Amniotic stem cell (primary cell): ENCODE results near the gene PDPK1.

Experiments used
- DNase-seq: peaks from one replicate; lab custom pipeline; 2025; lab: John Stamatoyannopoulos, UW

The PDPK1 gene

GRCh38 chr16:2537451-2538379 is at the start of gene PDPK1:
TSS of gene PDPK1 (plus strand) at chr16:2538021. CDS start at chr16:2538113, 92 bp downstream.
- DNase-seq = peak; percentile 85

- no peak for DNase-seq
These were observed 48.2 kb upstream of the PDPK1 start for GRCh38 chr16:2489581-2489980.

DNA sequence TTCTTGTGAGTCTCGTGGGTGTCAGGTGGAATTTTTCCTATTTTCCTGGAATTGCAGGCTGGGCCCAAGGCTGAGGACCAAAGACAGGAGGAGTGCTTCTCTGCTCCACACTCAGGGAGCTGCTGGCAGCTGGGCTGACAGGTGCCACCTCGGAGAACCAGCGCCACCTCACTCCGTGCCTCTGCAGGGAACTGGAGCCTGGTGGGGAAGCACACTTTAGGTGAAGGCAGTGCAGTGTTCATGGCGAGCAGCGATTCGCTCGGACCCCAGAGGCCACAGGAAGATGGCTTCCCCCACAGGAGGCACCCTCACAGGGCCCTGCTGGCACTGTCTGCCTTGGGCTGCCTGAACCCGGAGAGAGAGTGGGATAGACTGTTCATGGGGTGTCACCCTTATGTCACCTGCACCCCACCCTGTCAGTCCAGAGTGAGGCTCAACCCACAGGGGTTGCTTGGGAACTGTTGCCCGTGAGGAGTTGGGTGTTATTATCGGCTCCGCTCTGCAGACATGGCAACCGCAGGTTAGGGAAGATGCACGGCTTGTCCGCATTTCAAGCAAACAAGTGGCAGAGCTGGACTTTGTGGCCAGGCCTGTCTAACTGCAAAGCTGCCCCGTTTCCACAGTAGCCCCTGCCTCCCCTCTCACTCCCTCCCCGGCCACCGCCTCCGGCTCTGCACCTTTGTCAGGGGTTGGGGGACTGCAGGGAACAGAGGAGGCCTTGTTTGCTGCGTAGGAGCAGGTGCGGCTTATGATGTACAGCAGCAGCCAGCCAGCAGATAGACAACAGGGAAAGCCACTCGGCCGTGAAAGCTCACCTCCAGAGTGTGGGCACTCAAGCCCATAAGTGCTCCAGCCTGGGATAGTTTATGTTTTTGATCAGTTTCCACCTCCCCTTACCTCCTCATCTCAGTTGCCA is 47.4 kb upstream of the PDPK1 start:
- no peak for DNase-seq

DNA sequence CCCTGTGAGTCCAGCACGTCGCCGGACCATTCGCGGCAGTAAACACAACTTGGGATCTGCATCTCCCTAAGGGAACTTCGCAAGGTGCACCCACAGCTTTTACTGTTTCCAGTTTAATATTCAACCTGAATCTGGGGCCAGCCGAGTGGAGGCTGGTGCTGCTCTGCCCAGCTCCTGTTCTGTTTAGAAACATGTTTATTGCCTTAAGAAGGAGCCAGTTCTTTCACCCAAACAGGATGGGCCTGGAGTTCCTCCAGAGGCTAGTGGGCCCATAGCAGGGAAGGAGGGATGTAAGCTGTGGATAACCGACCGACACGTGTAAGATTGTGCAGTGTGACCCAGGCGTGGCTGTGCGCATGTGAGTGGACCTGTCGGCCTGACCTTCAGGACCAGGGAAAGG is 45.5 kb upstream of the PDPK1 start:
- no peak for DNase-seq

GRCh38 chr16:2493605-2494004 is 44.2 kb upstream of the PDPK1 start:
- DNase-seq = no peak

- no peak for DNase-seq
These were observed 43.2 kb upstream of the PDPK1 start for GRCh38 chr16:2494616-2495015.

DNA sequence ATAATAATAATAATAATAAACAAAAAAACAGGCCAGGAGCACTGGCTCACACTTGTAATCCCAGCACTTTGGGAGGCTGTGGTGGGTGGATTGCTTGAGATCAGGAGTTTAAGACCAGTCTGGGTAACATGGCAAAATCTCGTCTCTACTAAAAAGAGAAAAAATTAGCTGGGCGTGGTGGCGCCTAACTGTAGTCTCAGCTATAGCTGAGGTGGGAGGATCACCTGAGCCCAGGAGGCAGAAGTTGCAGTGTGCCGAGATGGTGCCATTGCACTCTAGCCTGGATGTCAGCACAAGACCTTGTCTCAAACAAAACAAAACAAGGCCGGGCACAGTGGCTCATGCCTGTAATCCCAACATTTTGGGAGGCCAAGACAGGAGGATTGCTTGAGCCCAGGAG is 42.8 kb upstream of the PDPK1 start:
- no peak for DNase-seq

GRCh38 chr16:2496223-2497115 is 41.4 kb upstream of the PDPK1 start:
- DNase-seq = no peak

GRCh38 chr16:2497116-2497630 is 40.6 kb upstream of the PDPK1 start:
- DNase-seq = no peak

- DNase-seq = no peak
These were observed 39.9 kb upstream of the PDPK1 start for GRCh38 chr16:2497695-2498484.

- DNase-seq = no peak
These were observed 39.1 kb upstream of the PDPK1 start for GRCh38 chr16:2498531-2499253.

DNA sequence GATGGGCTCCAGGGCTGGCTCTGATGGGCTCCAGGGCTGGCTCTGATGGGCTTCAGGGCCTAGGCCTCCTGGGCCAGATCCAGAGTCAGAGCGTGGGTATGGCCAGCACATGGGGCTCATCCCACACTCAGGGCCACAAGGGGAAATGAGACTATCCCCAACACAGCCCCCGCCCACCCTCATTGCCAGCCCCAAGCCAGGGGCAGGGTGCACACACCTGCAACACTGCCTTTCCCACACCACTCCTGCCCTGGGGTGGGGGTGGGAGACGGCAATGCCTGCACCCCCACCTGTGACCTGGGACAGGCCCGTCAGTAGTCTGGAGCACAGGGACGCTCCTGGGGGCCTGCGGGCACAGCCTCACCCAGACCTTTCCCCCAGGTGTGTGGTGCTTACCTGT is 38.4 kb upstream of the PDPK1 start:
- DNase-seq = no peak

DNA sequence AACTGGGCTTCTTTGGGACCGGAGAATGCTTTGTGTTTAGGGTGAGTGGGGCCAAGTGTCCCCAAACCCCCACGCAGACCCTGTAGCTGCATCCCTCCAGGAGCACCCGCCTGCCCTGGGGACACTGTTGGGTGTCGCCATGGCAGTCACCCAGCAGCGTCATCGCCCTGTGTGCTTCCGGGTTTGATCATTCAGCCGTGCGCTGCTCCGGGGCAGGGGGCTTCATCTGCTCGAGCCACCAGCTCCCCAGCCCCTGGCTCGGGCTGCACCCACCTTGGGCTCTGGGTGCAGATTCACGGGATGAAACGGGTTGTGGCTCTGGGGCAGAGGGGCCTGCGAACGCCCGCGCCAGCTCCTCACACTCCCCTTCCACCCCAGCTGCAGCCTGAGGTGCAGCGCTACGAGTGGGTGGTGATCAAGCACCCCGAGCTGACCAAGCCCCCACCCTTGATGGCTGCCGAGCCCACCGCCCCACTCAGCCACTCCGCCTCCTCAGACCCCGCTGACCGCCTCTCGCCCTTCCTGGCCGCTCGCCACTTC is 37.9 kb upstream of the PDPK1 start:
- no peak for DNase-seq

DNA sequence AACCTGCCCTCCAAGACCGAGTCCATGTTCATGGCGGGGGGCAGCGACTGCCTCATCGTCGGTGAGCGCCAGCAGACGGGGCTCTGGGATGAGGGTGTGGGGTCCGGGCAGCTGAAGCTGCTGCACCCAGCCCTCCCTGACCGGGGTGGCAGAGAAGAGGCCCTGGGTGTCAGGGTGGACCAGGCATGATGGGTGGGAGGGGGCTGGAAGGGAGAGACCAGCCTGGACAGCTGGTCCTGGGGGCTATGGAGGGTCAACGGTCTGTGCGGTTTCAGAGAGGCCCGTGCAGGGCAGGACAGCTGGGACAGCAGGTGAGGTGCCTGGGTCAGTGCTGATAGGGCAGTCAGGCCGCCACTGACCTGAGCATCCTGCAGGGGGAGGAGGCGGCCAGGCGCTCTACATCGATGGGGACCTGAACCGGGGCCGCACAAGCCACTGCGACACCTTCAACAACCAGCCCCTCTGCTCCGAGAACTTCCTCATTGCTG is 37.3 kb upstream of the PDPK1 start:
- no peak for DNase-seq

- no peak for DNase-seq
These were observed 36.7 kb upstream of the PDPK1 start for GRCh38 chr16:2500918-2501750.

DNA sequence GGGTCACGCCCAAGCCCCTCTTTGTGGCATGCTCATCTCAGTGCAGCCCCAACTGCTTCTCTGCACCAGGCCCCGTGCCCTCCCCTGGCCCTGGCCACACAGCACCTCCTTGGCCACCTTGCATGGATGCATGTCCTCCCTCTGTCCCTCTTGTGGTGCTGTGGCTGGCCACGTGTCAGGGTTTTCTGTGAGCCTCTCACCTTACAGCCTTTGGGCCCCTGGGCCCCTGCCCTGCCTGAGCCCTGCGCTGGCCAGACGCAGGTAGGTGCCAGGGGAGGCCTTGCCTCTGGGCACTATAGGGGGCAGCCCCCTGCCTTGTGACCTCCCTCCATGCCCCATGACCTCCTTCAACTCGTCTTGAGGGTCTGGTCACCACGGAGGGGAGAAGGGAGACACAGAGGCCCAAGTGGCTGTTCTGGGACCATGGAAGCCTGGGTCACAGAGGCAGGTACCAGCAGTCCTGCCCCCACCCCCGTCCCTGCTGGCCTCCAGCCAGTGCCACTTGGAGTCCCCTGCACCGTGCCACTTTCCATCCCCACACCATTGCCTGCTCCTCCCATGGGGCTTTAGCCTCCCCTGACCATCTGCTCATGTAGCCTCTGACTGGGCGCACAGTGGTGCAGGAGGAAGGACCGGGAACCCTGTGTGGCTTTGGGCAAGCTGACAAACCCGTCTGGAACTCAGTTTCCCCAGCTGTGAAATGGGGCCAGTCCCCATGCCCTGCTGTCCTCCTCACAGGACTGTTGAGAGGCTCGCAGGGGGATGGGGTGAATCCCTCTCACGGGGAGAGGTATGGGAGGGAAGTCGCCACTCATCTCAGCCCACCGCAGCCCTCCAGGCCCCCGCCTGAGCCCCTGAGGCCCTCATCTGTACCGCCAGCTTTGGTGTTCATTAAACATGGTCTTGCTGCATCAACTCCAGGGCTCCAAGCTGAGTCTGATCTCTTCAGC is 35.6 kb upstream of the PDPK1 start:
- DNase-seq = no peak

- no peak for DNase-seq
These were observed 32.1 kb upstream of the PDPK1 start for GRCh38 chr16:2505695-2506094.
